Retinal pigment epithelial cell (primary cell): ENCODE results near the gene PPP1R1B.

Source experiments
- DNase-seq: peaks from one replicate; pipeline ENCODE4 v3.0.0-alpha.2; 2010; ENCODE audit warnings: low read depth
- H3K4me3 ChIP-seq: 2 replicates; pipeline ENCODE4 v1.5.1; 2011; ENCODE audit warnings: mild to moderate bottlenecking, low read length, control low read depth, moderate library complexity
- TF ChIP-seq, protein P1 (sequence below): conservative IDR thresholded peaks from 2 replicates; pipeline ENCODE4 v1.5.1; 2011; ENCODE audit warnings: low read depth, low read length, control low read depth, inconsistent platforms

The PPP1R1B gene

DNA sequence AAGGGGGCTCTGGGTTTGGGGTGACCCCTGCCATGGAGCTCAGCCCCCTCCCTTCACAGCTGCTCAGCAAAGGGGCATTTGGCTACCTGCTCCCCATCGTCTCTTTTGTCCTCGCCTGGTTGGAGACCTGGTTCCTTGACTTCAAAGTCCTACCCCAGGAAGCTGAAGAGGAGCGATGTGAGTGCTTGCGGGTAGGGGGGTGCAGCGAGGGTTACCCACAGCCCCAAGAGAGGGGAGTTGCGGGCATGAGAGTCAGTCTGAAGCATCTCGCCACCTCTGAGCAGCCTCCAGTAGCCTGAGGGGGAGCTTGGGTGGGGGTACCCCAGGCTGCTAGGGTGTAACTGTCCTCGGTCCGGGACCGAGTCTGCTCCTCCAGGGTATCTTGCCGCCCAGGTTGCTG lies 31.6 kb downstream of the PPP1R1B start:
- TF ChIP-seq, protein P1, sequence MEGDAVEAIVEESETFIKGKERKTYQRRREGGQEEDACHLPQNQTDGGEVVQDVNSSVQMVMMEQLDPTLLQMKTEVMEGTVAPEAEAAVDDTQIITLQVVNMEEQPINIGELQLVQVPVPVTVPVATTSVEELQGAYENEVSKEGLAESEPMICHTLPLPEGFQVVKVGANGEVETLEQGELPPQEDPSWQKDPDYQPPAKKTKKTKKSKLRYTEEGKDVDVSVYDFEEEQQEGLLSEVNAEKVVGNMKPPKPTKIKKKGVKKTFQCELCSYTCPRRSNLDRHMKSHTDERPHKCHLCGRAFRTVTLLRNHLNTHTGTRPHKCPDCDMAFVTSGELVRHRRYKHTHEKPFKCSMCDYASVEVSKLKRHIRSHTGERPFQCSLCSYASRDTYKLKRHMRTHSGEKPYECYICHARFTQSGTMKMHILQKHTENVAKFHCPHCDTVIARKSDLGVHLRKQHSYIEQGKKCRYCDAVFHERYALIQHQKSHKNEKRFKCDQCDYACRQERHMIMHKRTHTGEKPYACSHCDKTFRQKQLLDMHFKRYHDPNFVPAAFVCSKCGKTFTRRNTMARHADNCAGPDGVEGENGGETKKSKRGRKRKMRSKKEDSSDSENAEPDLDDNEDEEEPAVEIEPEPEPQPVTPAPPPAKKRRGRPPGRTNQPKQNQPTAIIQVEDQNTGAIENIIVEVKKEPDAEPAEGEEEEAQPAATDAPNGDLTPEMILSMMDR = no peak
- H3K4me3 ChIP-seq = no peak overlapping the region
- no peak for DNase-seq

- TF ChIP-seq, protein P1 = no peak
- H3K4me3 ChIP-seq = no peak overlapping the region
- DNase-seq = no peak
Measured at GRCh38 chr17:39658760-39659159, 32.0 kb downstream of the PPP1R1B start.

GRCh38 chr17:39659279-39660010 lies 32.7 kb downstream of the PPP1R1B start:
- TF ChIP-seq, protein P1 = no peak
- H3K4me3 ChIP-seq = no peak overlapping the region
- DNase-seq = no peak

DNA sequence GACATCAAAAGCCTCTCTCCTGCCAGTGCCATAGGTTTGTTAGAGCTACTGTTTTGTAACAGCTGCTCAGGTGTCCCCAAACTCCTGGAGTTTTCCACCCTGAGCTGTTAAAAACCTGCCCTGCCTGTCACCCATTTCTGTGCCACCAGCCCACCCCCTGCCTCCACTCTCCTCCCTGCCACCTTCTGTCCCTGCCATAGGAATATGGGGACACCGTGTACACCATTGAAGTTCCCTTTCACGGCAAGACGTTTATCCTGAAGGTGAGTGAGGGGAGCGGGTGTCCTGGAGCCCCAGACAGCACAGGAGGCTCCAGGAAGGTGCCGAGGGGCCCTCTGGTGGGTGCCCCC lies 33.2 kb downstream of the PPP1R1B start:
- H3K4me3 ChIP-seq = no peak overlapping the region
- TF ChIP-seq, protein P1 = no peak
- no peak for DNase-seq

DNA sequence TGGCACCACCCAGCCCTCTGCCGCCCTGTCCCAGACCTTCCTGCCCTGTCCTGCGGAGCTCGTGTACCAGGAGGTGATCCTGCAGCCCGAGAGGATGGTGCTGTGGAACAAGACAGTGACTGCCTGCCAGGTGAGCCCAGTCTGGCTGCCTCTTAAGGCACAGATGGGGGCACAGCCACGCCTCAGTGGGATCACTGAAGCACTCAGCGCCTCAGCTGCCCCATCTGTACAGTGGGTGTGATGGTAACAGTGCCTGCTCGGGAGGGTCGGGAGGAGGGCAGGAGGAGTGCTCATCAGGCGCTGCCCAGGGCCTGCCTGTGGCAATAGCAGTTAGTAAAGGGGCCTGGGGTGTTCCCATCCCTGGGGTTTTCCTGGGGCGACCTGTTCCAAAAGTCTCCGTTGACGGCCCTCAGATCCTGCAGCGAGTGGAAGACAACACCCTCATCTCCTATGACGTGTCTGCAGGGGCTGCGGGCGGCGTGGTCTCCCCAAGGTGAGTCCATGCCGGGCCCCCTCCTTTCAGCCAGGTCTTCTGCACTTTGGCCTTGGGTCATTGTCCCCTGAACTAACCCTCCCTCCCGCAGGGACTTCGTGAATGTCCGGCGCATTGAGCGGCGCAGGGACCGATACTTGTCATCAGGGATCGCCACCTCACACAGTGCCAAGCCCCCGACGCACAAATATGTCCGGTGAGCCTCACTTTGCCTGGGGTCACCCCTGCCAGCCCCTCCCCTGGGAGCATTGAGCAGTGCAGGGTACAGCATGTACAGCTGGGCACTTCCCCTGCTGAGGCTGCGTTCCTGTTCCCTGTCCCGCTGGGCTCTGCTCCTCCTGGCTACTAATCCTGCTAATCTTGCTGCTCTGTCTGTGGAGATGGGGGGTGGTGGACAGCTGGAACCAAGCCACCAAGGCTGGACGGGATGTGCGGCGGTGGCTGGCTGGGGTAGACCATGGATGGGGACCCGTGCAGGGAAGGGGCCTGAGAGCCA lies 33.9 kb downstream of the PPP1R1B start:
- TF ChIP-seq, protein P1 = no peak
- no peak overlapping the region for H3K4me3 ChIP-seq

DNA sequence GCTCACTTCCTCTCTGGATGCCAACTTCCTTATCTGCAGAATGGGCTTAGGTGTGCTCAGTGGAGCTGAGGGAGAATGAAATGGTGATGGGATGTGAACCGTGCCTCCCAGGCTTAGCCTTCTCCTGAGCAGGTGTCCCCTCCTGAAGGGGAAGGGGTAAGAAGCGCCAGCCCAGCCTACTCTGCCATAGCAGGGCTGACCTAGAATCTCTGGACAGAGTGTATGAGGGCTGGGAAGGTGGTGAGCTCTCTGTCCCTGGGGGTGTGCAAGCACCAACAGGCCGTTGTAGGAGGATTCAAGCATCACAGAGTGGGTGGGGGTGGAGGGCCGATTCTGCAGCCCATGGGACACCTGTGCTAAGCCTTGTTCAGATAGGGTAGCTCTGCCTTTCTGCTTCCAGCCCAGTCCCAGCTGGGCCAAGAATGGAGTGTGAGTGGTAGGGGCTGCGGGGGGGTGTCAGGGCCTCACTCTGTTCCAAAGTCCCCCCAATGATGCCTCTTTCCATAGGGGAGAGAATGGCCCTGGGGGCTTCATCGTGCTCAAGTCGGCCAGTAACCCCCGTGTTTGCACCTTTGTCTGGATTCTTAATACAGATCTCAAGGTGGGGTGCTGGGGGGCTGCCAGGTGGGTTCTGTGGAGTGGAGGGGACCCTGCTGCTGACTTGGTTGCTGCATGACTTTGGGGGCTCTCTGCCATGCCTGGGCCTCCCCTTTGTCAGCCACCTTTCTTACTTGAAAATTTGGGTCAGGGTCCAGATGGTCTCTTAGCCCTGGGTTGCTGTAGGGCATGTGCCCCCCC lies 35.2 kb downstream of the PPP1R1B start:
- TF ChIP-seq, protein P1 = no peak
- DNase-seq = no peak
- H3K4me3 ChIP-seq = no peak overlapping the region

More for the DNA sequence above, 33.9 kb downstream of the PPP1R1B start:
- no peak for DNase-seq
